Prostate gland (tissue), 2 donors: ENCODE data around the gene RSL1D1. TPM values are rescaled to one million over a fixed set of nuclear protein-coding genes. Genes with fewer than 3 reads are reported as not detected.

Experiments
- DNase-seq: peaks from one replicate; pipeline ENCODE4 v3.0.0-alpha.2; 2019; ENCODE audit warnings: low spot score
- H3K27ac ChIP-seq, 2 donors: fragments of 200-600 bp; sonication (generic); 2 replicates each; pipeline ENCODE4 v1.5.1; 2017 to 2019
- H3K27me3 ChIP-seq: fragments of 200-600 bp; sonication (generic); replicated peaks from 2 replicates; pipeline ENCODE4 v1.5.1; 2019; ENCODE audit not compliant: insufficient read depth
- H3K36me3 ChIP-seq, 2 donors: fragments of 200-600 bp; sonication (generic); 1 replicate in 1 of 2; 2 replicates in 1 of 2; pipeline versions ENCODE4 v1.5.1 to v1.8.1; 2017 to 2019
- H3K4me1 ChIP-seq: fragments of 200-600 bp; sonication (generic); replicated peaks from 2 replicates; pipeline ENCODE4 v1.5.1; 2019
- H3K4me3 ChIP-seq, 2 donors: fragments of 200-600 bp; sonication (generic); 2 replicates each; pipeline ENCODE4 v1.5.1; 2017 to 2019
- H3K9me3 ChIP-seq: fragments of 200-600 bp; sonication (generic); 2 replicates; pipeline ENCODE4 v1.5.1; 2017
- CTCF ChIP-seq, 4 experiments: fragments of 200-600 bp in 2 of 4; fragments of 450-650 bp in 2 of 4; sonication (generic) in 2 of 4; IDR thresholded peaks; 1 replicate in 3 of 4; 2 replicates in 1 of 4; pipeline ENCODE4 v1.5.1; 2016 to 2019; ENCODE audit warnings: antibody characterized with exemption in 4 of 4, mild to moderate bottlenecking in 2 of 4, moderate library complexity in 2 of 4
- POLR2A ChIP-seq: fragments of 450-650 bp; IDR thresholded peaks from one replicate; pipeline ENCODE4 v1.6.1; 2016; ENCODE audit warnings: antibody characterized with exemption, mild to moderate bottlenecking
- POLR2AphosphoS5 ChIP-seq: sonication (generic); formaldehyde crosslinking; IDR thresholded peaks from one replicate; pipeline ENCODE4 v1.6.1; 2017; ENCODE audit warnings: antibody characterized with exemption
- WGBS: methylation state at CpG from one replicate; pipeline ENCODE4 v1.1.5; 2018; 5-methylcytosine and 5-hydroxymethylcytosine counted together
- intact Hi-C: fragments of 100-400 bp; cut with DNase I; formaldehyde crosslinking; loops from one replicate; pipeline ENCODE4 v1.14.2; 2022
- total RNA-seq, 2 donors: library from RNA; depleted of rRNA; stranded (reverse); fragments of >200 nt; gene quantifications; one replicate each; pipeline ENCODE4 v1.1.0, GENCODE V29; 2016

The RSL1D1 gene
- total RNA-seq, 2 donors from 2014 or later, result 100 to 132 TPM

- intact Hi-C loops, result no loop called here
- 76% methylated on average over 2 of the region's 2 CpGs for WGBS
- Histone ChIP-seq H3K9me3 (no peaks in the 10 kb centered on the region), H3K4me1 (no peaks in the 10 kb centered on the region), H3K27ac (no peak overlapping the region), H3K36me3 (no peaks in the 10 kb centered on the region), H3K27me3 (no peaks in the 10 kb centered on the region), H3K4me3 (no peak overlapping the region)
- TF ChIP-seq CTCF (IDR thresholded peaks at IDR 0.05), result no peak
- no peak for TF ChIP-seq POLR2AphosphoS5
- TF ChIP-seq POLR2A, result no peak
- no peak for DNase-seq
These were observed 17.2 kb upstream of the RSL1D1 start for GRCh38 chr16:11868412-11868980.

- H3K9me3 ChIP-seq, result no peaks in the 10 kb centered on the region
- TF ChIP-seq POLR2A, result no peak
- TF ChIP-seq CTCF (IDR thresholded peaks at IDR 0.05), result no peak
- no peak for TF ChIP-seq POLR2AphosphoS5
- intact Hi-C loops, result no loop called here
- H3K27ac ChIP-seq, result no peak overlapping the region
- WGBS, result 64% methylated on average over 2 of the region's 2 CpGs
- H3K4me3 ChIP-seq, result no peak overlapping the region
- no peaks in the 10 kb centered on the region for H3K4me1 ChIP-seq
- H3K27me3 ChIP-seq, result no peaks in the 10 kb centered on the region
- no peaks in the 10 kb centered on the region for H3K36me3 ChIP-seq
- no peak for DNase-seq
These were observed 11.1 kb upstream of the RSL1D1 start for GRCh38 chr16:11862489-11862888.

- no peak for TF ChIP-seq POLR2AphosphoS5
- no peak for TF ChIP-seq CTCF (IDR thresholded peaks at IDR 0.05)
- no peak for TF ChIP-seq POLR2A
- H3K4me3 ChIP-seq, result no peak overlapping the region
- no peaks in the 10 kb centered on the region for H3K36me3 ChIP-seq
- intact Hi-C loops, result loop anchor here (10.0 kb wide), 1 partner anchor 118 kb away; the partner anchor contains the start of gene SNX29
- WGBS, result 74% methylated on average over 4 of the region's 4 CpGs
- H3K27ac ChIP-seq, result no peak overlapping the region
- no peak for DNase-seq
- H3K4me1 ChIP-seq, result no peaks in the 10 kb centered on the region
- no peaks in the 10 kb centered on the region for H3K9me3 ChIP-seq
- no peaks in the 10 kb centered on the region for H3K27me3 ChIP-seq
These were observed 5.8 kb upstream of the RSL1D1 start for GRCh38 chr16:11857161-11857560.

- Histone ChIP-seq H3K27ac (peak overlapping the region; percentile 80 to 84), H3K4me3 (peak overlapping the region; percentile 88 to 94), H3K9me3 (no peaks in the 10 kb centered on the region), H3K27me3 (no peaks in the 10 kb centered on the region), H3K4me1 (peaks cover 4% of the 10 kb centered on the region), H3K36me3 (no peaks in the 10 kb centered on the region)
- intact Hi-C loops, result loop anchor here (5.0 to 10.0 kb wide), 2 partner anchors 65 to 123 kb away; partner anchors contain the start of genes GSPT1 and SNX29
- DNase-seq, result no peak
- 43% methylated on average over 33 of the region's 33 CpGs for WGBS
- TF ChIP-seq CTCF (IDR thresholded peaks at IDR 0.05) (no peak), POLR2AphosphoS5 (no peak), POLR2A (no peak)
These were observed 909 bp upstream of the RSL1D1 start for GRCh38 chr16:11852092-11852809.

- WGBS, result 93% methylated on average over 3 of the region's 3 CpGs
- no peak overlapping the region for H3K4me3 ChIP-seq
- H3K4me1 ChIP-seq, result peaks cover 4% of the 10 kb centered on the region
- H3K27ac ChIP-seq, result no peak overlapping the region
- H3K9me3 ChIP-seq, result no peaks in the 10 kb centered on the region
- H3K36me3 ChIP-seq, result peaks cover 0 to 19% of the 10 kb centered on the region in 2 donors
- DNase-seq, result no peak
- TF ChIP-seq CTCF (IDR thresholded peaks at IDR 0.05) (no peak), POLR2AphosphoS5 (no peak), POLR2A (no peak)
- intact Hi-C loops, result no loop called here
- no peaks in the 10 kb centered on the region for H3K27me3 ChIP-seq
These were observed 2.5 kb downstream of the RSL1D1 start for GRCh38 chr16:11848842-11849241.
